NCI-H2227 (cell line): ENCODE results near the gene KISS1.

Source experiments
- DNase-seq: peaks from one replicate; lab custom pipeline; 2025; ENCODE audit not compliant: unreplicated experiment; lab: John Stamatoyannopoulos, UW

Gene KISS1

DNA sequence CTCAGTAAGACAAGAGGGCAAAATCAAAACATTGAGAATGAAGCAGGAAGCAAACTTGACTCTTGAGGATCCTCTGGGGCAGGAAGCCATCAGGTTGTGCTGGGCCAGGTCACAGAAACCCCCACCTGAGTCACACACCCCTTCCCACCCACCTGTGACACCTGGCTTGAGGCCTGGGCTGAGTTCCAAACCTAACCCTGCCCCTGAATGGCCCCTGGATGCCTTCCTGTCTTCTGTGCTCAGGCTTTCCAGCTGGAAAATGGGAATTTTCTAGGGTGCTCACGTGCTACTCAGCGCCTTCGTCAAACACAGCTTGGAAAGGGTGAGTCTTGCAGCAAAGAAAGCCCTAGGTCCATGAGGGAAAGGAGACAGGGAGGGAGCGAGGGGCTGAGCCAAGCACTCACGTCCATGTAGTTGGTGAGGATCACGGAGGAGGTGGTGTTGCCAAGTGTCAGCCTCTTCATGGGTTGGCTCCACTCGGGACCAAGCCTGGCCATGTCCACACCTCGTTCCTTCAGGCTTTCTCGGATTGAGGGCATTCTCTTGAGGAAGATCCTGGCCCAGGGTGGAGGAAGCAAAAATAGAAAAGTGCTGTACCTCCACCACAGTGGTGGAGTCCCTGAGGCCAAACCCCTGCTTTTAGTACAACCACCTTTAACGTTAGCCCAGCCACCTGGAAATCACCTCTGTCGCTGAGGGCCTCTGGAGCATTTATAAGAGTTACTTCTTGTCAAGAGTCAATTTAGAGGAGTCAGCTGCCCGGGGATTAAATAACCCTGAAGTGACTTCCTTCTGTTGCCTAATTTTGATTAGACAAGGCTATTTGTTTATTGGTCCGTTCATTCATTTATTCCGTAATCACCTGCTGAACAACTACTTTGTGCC, 34.4 kb downstream of the KISS1 start:
- no peak for DNase-seq

GRCh38 chr1:204157962-204158361, 38.3 kb downstream of the KISS1 start:
- DNase-seq = no peak

- DNase-seq = no peak
These were observed 40.4 kb downstream of the KISS1 start for GRCh38 chr1:204155881-204156280.

DNA sequence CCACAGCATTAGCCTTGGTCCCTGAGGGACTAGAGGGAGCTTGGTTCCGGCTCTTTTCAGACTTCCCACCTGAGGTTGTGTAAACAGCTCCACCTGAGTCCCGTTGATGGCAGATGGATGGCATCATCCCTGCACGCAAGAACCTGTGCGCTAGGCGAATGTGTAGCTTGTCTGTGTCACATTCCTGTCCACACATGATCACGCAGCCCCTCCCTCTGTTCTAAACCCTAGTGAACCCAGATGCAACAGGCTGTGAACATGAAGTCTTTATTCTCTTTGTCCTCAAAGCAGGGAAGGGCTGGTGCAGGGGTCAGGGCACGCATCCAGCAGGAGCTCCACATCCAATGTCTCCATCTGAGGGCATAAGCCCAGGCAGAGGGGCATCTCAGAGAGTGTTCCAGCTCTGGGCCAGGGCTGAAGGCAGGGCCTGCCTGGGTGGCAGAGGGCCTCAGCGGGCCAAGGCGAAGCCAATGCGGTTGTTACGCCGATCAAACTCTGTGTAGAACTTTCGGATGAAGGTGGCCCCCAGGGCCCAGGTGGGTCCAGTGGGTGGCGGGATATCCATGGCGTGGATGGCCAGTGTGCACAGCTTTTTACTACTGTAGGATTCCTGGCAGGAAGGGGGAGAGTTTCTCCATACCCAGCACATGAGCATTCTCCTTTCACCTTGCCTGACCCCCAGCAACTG, 41.6 kb downstream of the KISS1 start:
- no peak for DNase-seq

GRCh38 chr1:204153667-204154066, 42.6 kb downstream of the KISS1 start:
- no peak for DNase-seq

DNA sequence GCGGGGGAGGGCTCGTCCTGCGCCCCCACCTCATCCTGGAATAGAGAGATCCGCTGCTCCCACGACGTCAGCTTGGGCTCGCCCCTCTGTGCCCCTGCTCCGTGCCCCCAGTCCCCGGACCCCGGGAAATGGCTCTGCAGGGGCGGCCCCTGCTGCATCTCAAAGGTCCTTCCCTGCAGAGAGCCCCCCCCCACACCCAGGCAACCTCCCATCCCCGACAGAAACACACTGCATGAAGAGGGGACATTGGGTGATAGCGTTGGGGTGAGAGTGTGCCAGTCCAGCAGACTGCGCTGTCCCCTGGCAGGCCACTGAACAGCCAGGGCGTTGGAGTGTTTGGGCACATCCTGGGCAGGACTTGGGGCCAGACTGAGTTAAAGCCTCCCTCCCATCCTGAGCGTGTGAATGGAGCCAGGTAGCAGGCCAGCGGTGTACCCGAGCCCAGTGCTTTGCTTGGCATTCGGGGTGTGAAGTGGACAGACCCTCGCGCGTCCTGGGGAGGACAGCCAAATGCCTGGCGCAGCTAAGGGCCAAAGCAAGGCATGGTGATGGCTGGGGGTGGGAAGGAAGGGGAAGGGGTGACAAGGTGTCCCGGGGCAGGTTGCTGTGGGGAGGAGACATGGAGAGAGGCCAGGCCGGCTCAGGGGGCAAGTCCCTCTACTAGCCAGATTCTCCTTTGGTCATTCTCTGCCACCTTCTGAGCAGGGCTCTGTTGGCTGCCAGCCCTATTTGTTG, 43.8 kb downstream of the KISS1 start:
- no peak for DNase-seq

- peak; percentile 86 for DNase-seq
These were observed 44.6 kb downstream of the KISS1 start, which contains the start of gene ETNK2 for GRCh38 chr1:204151552-204152309. ETNK2 (minus strand) TSS chr1:204152044; CDS start chr1:204151852, 192 bp downstream.

DNA sequence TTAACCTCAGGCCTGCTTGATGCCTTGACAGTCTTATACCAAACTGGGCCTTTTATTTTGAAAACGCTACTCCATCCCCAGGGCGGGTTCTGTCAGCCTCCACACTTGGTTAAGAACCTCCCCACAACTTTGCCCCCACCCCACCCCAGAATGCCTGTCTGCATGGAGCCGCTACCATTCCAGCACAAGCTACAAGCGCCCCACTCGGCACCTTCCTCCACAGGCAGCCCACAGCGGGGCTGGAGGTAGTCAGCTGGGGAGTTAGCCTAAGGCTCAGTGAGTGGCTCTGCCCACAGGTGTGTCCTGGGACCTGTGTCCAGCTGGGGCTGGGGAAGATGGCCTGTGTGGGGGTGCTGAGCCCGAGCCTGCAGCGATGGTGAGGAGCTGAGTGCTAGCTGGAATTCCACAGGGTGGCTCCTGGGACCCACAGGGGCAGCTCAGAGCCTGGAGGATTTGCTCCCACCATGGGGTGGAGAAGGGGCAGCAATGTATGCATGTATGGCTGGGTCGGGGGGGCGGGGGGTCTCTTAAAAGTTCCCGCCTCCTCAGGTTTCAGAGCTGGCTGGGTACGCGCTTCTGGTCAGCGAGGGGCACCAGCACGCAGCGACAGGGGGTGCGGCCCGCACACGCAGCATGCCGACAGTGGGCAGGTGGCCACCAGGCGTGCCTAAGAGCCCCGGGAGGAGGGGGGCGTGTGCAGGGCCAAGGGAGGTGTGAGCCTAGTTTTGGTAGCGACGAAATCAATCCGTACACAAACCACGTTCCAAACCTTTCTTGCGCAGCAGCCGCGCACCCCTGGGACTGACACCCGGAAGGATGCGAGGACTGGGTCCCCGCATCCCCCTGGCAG, 45.4 kb downstream of the KISS1 start:
- peak; percentile 48 for DNase-seq

- no peak for DNase-seq
These were observed 46.4 kb downstream of the KISS1 start for GRCh38 chr1:204149635-204150565.

DNA sequence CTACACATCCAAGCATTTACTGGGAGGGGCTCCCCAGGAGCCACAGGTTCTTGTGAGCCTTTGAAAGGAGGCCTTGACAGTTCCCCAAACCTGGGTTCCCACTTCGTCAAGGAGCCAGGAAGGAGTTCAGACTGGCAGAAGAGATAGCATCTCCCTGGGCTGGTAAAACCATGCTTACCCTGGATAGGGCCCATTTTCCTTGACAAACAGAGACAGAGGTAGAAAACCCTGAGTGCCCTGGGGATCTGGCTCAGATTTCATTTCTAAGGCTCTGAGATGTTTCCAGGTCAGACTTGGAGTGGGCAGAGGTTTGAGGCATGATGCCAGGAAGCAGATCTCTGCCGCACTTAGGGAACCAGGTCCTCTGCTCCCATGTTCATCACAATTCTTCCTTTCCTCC, 47.2 kb downstream of the KISS1 start:
- DNase-seq = no peak

DNA sequence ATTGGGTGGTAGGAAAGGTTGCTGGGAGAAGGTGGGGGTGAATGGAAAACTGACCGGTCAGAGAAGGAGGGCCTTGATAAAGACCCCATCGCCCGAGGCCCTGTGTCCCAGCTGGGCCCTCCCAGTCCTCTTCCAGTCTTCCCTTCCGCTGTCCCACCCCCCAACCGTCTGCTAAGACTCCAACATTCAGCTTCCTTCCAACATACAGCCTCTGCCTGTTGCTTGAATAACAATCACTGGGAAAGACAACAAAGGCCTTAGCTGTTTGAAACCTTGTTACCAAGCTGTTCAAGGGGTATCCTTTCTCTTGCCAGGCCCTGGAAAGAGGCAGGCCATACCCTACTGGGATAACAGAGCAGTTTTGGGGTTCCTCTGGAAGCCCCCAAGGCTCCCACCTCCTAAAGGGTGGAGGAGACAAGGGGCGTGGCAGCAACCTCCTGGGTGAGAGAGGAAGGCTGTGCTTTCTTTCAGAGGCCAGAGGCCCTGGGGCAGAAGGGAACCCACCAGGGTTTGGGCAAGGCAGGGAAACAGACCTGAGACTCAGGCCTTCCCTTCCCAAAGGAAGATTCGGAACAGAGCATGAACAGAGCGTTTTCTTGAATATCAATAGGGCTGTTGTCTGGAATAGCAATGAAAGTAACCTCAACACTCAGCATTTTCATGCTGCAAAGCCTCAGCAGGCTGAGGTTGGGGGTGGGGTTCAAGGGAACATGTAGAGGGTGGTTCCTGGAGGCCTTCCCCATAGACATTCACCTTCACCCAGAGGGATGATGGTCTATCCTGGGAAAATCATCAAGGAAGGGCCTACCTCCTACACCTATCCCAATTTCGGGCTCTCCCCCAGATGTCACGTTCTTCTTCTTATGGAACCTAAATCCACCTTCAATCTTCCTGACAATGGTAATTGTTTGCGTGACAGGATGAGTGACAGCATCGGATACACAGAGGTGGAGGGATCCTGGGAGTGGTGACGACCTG, 48.6 kb downstream of the KISS1 start:
- DNase-seq = no peak

DNA sequence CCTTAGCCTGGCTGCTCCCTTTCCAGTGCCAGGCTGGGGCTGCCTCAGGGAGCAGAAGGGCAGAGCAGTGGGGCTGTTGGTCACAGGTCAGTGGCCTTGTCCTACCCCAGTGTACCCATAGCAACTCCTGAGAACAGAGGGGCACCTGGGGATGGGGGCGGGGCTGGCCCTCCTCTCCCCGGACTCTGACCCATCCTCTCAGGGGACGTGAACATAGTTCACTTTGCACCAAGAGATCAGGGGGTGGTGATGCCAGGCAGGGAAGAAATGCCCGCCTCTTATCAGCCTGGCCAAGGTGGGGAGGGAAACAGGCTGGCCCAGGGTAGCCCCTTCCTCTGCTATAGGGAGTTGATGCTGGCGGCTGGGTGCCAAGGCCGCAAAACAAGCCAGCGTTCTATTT, 49.3 kb downstream of the KISS1 start:
- DNase-seq = no peak

DNA sequence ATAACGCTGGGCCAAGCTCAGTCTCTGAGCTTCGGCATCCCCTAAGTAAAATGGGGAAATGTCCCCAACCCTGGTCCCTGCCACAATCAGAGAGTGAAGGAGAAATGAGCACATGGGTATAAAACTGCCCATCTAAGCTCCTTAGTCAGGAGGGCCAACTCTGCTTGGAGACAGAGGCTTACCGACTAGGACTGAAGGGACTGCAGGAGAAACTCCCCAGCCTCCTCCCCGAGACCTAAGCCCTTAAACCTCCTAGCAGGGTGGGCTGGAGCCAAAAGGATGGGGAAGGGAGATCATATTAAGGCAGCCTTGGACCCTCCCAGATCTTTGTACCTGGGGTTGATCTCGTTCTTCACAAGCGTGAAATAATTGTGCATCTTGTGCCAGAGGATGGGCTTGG, 50.0 kb downstream of the KISS1 start:
- DNase-seq = no peak

- DNase-seq = no peak
These were observed 51.2 kb downstream of the KISS1 start for GRCh38 chr1:204145033-204145504.

GRCh38 chr1:204143276-204144041, 52.8 kb downstream of the KISS1 start:
- no peak for DNase-seq

GRCh38 chr1:204142032-204142974, 54.0 kb downstream of the KISS1 start:
- DNase-seq = no peak
